Measurements from ENCODE around the gene TRMT1. TPM values are rescaled to one million over a fixed set of nuclear protein-coding genes. Genes with fewer than 3 reads are reported as not detected.

The TRMT1 gene
- total RNA-seq, 1 experiment from 2014 or later, result 36.5 TPM

DNA sequence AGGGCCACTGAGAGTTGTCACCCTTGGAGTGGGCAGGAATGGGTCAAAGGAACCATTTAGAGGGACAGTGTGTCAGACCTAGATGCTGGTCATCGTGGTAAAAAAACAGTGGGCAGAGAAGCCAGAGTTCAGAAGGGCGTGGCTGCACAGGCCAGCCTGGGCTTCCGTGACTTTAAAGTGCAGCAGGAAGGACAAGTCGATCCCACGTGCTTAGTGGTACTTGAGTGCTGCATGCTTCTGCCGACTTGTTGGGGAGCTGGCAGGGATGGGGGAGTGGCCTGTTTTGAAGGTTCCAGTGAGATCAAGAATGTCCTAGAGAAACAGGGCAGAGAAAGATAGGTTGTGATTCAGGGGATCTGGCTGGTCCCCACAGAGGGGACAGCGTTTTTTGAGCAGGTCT, 30.9 kb downstream of the TRMT1 start:
- Mint-ChIP-seq H3K4me1 (ENCODE audit: low read depth, unreplicated experiment) (peaks cover 20% of the 10 kb centered on the region), H3K36me3 (ENCODE audit: insufficient read depth, unreplicated experiment) (peaks cover 8% of the 10 kb centered on the region), H3K4me3 (ENCODE audit: low read depth, unreplicated experiment) (no peak overlapping the region), H3K27me3 (ENCODE audit: unreplicated experiment) (no peaks in the 10 kb centered on the region), H3K9me3 (ENCODE audit: low read depth, unreplicated experiment) (no peaks in the 10 kb centered on the region), H3K27ac (ENCODE audit: unreplicated experiment) (peak overlapping the region; percentile 1)
- no peak for DNase-seq
- intact Hi-C loops (cut with micrococcal nuclease; ENCODE audit: unreplicated experiment), result no loop called here
- TF ChIP-seq, protein P1, sequence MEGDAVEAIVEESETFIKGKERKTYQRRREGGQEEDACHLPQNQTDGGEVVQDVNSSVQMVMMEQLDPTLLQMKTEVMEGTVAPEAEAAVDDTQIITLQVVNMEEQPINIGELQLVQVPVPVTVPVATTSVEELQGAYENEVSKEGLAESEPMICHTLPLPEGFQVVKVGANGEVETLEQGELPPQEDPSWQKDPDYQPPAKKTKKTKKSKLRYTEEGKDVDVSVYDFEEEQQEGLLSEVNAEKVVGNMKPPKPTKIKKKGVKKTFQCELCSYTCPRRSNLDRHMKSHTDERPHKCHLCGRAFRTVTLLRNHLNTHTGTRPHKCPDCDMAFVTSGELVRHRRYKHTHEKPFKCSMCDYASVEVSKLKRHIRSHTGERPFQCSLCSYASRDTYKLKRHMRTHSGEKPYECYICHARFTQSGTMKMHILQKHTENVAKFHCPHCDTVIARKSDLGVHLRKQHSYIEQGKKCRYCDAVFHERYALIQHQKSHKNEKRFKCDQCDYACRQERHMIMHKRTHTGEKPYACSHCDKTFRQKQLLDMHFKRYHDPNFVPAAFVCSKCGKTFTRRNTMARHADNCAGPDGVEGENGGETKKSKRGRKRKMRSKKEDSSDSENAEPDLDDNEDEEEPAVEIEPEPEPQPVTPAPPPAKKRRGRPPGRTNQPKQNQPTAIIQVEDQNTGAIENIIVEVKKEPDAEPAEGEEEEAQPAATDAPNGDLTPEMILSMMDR (IDR thresholded peaks at IDR 0.05; ENCODE audit: unreplicated experiment), result no peak
- no TSS peak for BruUV-seq (replicated peaks)
- CTCF ChIA-PET, result interaction anchor here (1.4 kb wide), 1 partner anchor 24 kb away, joined by 3 read pairs; no protein-coding TSS in a partner anchor

DNA sequence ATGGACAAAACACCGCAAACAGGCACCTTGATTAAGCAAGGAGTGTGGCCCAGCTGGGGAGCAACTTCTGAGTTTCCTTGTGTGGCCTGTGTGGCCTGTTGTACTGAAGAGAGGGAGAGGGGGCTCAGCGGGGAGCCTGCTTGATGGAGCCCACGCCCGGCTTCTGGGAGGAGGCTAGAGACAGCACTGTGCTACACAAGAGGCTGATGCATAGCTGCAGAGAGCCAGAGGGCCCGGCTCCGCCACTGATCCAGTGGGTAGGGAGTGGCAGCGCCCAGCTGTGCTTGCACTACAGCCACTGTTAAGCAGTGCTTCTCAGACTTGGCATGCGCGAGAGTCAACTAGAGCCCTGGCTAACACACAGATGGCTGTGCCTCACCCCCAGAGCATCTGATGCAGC, 32.9 kb downstream of the TRMT1 start:
- BruUV-seq (replicated peaks), result no TSS peak
- no peak for DNase-seq
- no peak overlapping the region for H3K4me3 Mint-ChIP-seq (ENCODE audit: low read depth, unreplicated experiment)
- no peaks in the 10 kb centered on the region for H3K27me3 Mint-ChIP-seq (ENCODE audit: unreplicated experiment)
- intact Hi-C loops (cut with micrococcal nuclease; ENCODE audit: unreplicated experiment), result no loop called here
- TF ChIP-seq, protein P1 (IDR thresholded peaks at IDR 0.05; ENCODE audit: unreplicated experiment), result no peak
- no peaks in the 10 kb centered on the region for H3K9me3 Mint-ChIP-seq (ENCODE audit: low read depth, unreplicated experiment)
- CTCF ChIA-PET, result interaction anchor here (1.2 to 1.7 kb wide), 2 partner anchors 22 to 41 kb away, joined by 3 to 4 read pairs; no protein-coding TSS in a partner anchor
- H3K36me3 Mint-ChIP-seq (ENCODE audit: insufficient read depth, unreplicated experiment), result peaks cover 5% of the 10 kb centered on the region
- H3K27ac Mint-ChIP-seq (ENCODE audit: unreplicated experiment), result no peak overlapping the region
- H3K4me1 Mint-ChIP-seq (ENCODE audit: low read depth, unreplicated experiment), result peaks cover 30% of the 10 kb centered on the region

DNA sequence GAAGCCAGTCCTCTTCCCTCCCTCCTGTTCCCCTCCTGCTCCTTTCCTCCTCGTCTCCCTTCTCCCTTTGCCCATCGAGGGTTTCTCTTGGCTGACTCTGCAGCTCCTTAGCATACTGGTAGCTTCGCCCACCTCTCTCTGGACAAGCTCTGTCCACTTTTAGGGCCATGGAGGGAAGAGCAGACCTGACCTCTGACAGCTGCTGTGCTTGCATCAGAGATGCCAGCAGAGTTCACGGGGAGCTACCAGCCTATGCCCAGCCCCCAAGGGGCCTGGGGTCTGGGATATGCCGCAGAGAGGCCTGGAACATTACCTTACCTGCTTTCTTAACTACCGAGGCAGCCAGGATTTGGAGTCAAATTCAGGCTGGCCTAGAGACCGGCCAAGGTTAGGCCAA, 33.5 kb downstream of the TRMT1 start:
- peak overlapping the region; percentile 17 for H3K27ac Mint-ChIP-seq (ENCODE audit: unreplicated experiment)
- DNase-seq, result no peak
- H3K4me3 Mint-ChIP-seq (ENCODE audit: low read depth, unreplicated experiment), result no peak overlapping the region
- H3K36me3 Mint-ChIP-seq (ENCODE audit: insufficient read depth, unreplicated experiment), result no peaks in the 10 kb centered on the region
- CTCF ChIA-PET, result interaction anchor here (1.0 to 1.7 kb wide), 4 partner anchors 11 to 105 kb away, joined by 4 to 6 read pairs (median 4); no protein-coding TSS in a partner anchor
- peaks cover 31% of the 10 kb centered on the region for H3K4me1 Mint-ChIP-seq (ENCODE audit: low read depth, unreplicated experiment)
- BruUV-seq (replicated peaks), result no TSS peak
- TF ChIP-seq, protein P1 (IDR thresholded peaks at IDR 0.05; ENCODE audit: unreplicated experiment), result no peak
- intact Hi-C loops (cut with micrococcal nuclease; ENCODE audit: unreplicated experiment), result no loop called here
- H3K9me3 Mint-ChIP-seq (ENCODE audit: low read depth, unreplicated experiment), result no peaks in the 10 kb centered on the region
- no peaks in the 10 kb centered on the region for H3K27me3 Mint-ChIP-seq (ENCODE audit: unreplicated experiment)

DNA sequence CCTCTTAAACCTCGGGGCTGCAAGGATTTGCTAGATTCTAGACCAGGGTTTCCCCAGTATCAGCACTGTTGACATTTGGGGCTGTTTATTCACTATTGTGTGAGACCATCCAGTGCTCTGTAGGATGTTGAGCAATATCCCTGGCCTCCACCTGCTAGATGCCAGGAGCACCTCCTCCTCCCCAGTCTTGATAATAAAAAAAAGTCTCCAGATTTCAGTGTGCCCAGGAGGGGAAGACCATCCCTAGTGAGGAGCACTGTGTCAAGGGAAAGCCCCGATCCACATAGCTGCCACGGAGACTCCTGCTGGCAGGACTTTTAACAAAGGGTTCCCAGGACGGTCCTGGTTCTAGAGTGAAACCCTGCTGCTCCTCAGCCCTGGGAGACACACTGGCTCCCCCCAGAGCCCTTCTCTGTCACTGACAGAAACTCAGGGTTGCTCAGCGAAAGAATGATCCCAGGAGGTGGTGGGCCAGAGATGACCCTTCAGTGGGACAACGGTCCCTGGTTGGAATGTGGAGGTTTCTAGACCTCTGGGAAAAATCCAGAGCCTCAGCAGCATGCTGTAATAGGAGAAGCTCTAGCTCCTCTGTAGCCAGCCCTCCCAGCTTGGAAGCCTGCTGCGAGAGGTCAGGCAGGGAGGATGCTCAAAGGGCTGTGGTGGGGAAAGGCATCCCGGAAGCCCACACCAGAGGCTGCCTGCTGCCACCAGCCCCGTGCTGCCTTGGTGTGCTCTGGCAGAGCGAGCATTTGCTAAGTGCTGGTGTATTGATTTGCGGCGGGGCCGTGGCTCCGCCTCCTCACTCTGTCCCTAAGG, 34.1 kb downstream of the TRMT1 start:
- intact Hi-C loops (cut with micrococcal nuclease; ENCODE audit: unreplicated experiment), result no loop called here
- Mint-ChIP-seq H3K27me3 (ENCODE audit: unreplicated experiment) (no peaks in the 10 kb centered on the region), H3K27ac (ENCODE audit: unreplicated experiment) (peak overlapping the region; percentile 17), H3K36me3 (ENCODE audit: insufficient read depth, unreplicated experiment) (no peaks in the 10 kb centered on the region), H3K9me3 (ENCODE audit: low read depth, unreplicated experiment) (no peaks in the 10 kb centered on the region), H3K4me1 (ENCODE audit: low read depth, unreplicated experiment) (peaks cover 31% of the 10 kb centered on the region), H3K4me3 (ENCODE audit: low read depth, unreplicated experiment) (no peak overlapping the region)
- peak; percentile 74 for DNase-seq
- TF ChIP-seq, protein P1 (IDR thresholded peaks at IDR 0.05; ENCODE audit: unreplicated experiment), result no peak
- CTCF ChIA-PET, result interaction anchor here (1.0 to 1.7 kb wide), 4 partner anchors 12 to 105 kb away, joined by 4 to 6 read pairs (median 4); no protein-coding TSS in a partner anchor
- BruUV-seq (replicated peaks), result no TSS peak
